ENCODE results near the gene TMA7B. TPM values are rescaled to one million over a fixed set of nuclear protein-coding genes. Genes with fewer than 3 reads are reported as not detected.

Gene TMA7B
- polyA plus RNA-seq, 5 donors, result 0.22 to 0.45 (median 0.37) TPM

DNA sequence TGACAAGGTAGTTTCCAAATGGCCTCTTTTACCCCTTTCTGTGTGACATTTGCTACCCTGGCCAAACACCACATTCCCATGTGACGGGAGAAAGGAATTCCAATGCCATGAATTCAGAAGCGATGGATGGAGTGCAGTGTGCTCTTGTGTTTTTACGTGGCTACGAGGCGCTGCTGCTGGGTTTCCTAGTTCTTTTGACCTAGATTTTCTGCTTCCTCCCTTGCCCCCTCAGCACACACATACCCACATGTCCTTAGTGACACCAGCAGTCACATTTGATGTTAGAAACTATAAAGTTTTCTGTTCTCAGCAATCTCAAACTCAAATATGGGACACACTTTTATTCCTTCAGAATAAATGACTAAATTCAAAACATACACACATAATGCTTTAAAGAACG lies 7.8 kb upstream of the TMA7B start:
- DNase-seq, result no peak

- no peak for DNase-seq
Observed at GRCh38 chr22:39953101-39953500, 7.1 kb upstream of the TMA7B start.

DNA sequence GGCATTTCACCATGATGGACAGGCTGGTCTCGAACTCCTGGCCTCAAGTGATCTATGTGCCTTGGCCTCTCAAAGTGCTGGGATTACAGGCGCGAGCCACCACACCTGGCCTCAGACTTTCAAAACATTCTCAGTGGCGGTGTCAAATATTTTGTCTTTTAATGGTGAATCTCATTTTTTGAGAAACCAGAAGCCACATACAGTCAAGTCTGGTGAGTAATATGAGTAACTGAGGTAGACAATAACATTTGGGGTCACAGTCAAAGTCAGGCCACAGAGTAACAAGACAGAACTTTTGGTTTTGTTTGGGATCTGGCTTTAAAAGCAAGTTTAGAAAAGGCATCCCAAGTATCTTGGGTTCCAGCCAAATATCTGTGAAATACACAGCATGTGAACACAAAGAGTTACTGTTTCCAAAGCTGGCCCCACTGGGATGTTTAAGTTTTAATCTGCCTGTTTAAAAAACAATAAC lies 5.6 kb upstream of the TMA7B start:
- peak; percentile 38 for DNase-seq

- DNase-seq, result no peak
Observed at GRCh38 chr22:39955675-39956074, 4.5 kb upstream of the TMA7B start.

DNA sequence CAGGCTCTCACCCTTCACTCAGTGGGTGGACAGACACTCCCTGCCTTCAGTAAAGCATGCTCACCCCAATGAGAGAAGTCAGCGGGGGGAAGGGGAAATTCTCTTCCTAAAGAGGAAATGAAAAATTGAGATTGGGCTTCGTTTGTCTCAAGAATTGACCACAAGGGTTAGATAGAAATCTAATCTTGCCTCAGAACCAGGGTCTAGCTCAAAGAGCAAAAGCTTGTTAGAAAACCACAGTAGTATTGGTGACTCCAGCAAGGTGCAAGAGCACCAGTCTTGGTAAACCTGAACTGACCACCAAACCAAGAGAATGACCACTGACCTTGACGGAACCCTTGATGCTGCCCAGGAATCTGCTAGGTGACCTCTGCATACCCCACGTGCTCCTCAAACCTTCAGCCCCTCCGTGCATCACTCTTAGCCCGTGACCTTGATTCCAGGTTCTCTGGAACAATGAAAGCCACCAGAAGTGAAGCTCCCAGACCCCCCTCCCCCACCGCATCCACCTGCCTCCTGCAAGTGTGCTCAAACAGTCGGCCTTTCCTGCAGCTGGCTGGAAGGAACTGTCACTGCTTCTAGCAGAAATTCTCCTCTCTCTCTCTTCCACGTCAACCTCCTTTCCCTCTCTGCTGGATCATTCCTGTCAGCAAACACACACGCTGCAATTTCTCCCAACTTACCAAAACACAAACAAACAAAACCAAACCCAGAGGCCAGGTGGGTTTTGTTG lies 3.1 kb upstream of the TMA7B start:
- no peak for DNase-seq

DNA sequence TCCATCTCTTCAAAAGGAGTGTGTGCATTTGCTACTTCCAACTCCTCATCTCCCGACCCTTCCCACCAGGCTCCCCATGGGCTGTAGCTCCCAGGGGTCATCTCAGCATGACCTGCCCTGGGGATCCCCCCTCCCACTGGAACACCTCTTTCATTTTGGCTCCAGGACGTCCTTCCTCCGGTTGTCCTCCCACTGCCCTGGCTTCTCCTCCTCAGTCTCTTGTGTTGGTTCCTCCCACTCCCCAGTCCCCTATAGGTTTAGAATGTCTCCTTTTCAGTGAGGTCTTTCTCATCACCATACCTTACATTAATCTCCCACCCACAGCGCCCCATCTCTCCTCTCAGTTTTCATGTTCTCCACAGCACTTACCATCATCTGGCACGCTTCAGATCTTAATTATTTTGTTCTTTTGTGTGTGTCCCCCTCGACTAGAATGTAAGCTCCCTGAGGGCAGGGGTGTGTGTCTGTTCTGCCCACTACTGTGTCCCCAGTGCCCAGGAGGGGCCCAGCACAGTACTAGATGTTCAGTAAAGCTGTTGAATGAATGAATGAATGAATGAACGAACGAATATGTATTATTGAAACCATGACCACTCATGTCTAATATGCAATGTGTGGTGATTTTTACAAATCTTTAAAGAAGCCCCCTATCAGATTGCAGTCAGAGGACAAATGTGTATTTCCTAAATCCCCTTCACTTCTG lies 2.0 kb upstream of the TMA7B start:
- DNase-seq, result no peak

GRCh38 chr22:39958949-39959639 lies 1.1 kb upstream of the TMA7B start:
- DNase-seq, result no peak

GRCh38 chr22:39960791-39961746 lies 872 bp downstream of the TMA7B start:
- no peak for DNase-seq

GRCh38 chr22:39962071-39962470 lies 1.9 kb downstream of the TMA7B start:
- DNase-seq, result no peak

- DNase-seq, result no peak
Observed at GRCh38 chr22:39965748-39966147, 5.6 kb downstream of the TMA7B start.

DNA sequence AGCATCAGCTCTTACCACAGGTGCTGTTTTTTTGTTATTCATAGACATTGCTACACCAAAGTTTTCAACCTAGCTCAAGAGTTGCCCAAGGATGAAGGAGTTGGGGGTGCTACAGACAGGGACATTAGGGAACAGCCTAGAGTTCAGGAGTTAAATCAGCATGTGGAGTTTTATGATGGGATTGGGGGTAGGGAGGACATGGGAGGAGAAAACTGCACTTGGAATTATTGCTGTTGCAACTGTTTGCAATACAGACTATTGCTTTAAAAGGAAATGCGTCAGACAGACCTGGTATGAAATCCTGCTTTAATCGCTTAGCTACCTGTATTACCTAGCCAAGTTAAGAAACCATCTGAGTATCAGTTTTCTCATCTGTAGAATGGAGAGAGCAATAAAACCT lies 6.3 kb downstream of the TMA7B start:
- no peak for DNase-seq

GRCh38 chr22:39967103-39967829 lies 7.1 kb downstream of the TMA7B start:
- no peak for DNase-seq

GRCh38 chr22:39967996-39968972 lies 8.1 kb downstream of the TMA7B start:
- DNase-seq, result no peak

DNA sequence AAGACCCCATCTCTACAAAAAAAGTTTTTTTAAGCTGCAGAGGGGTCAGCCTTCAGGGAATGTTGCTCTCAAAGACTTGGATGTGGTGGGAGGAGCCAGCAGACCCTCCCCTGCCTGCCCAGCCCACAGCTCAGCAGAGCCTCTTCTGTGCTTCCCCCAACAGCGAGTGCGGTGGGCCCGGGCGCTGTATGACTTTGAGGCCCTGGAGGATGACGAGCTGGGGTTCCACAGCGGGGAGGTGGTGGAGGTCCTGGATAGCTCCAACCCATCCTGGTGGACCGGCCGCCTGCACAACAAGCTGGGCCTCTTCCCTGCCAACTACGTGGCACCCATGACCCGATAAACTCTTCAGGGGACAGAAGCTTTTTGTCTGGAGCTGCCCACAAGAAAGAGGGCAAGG lies 10.5 kb downstream of the TMA7B start:
- no peak for DNase-seq

DNA sequence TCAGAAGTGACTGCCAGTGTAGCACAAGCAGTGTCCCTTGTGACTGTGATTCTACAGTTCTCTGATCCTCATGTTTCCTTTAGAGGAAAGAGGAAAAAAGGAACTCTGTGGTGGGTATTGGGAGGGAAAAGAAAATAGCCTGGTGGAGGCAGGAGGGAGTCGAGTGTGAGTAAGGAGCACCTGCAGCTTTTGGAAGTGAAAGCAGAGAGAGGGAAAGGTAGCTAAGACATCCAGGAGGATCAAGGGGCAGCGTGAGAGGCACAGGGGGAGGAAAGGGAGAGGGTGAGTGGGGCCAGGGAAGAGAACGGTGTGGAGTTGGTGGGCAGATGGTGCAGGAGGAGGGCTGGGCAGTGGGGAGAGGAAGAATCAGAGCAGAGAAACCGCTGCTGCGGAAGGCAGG lies 12.4 kb downstream of the TMA7B start:
- no peak for DNase-seq

DNA sequence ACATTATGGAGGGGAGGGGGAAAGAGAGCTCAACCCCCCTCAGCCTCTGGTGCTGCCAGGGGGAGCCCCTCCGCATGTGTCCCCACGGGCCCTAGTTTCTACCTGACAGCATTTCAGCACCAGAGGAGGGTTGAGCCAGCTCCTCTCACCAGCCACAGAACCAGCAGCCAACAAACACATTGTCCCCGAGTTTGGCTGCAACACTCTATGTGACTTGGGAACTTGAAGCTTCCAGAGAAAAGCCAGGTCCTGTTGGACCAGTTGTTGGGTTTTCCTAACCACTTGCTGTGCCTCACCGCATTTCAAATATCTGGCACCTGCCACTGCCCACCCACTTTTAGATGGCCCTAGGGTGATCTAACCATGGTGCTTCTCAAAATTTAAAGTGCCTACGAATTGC lies 13.5 kb downstream of the TMA7B start:
- DNase-seq, result no peak

GRCh38 chr22:39974065-39974464 lies 13.9 kb downstream of the TMA7B start:
- DNase-seq, result no peak

DNA sequence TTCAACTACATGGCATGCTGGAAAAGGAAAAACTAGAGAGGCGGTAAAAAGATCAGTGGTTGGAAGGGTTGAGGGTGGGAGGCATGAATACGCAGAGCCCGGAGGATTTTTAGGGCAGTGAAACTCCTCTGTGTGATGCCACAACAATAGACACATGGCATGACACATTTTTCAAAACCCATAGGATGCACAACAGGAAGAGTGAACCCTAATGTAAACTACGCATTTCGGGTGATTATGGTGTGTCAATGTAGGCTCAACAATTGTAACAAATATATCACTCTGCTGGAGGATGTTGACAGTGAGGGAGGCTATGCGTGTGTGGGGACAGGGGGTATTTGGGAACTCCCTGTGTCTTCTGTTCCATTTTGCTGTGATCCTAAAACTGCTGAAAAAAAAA lies 18.9 kb downstream of the TMA7B start:
- no peak for DNase-seq

- no peak for DNase-seq
Observed at GRCh38 chr22:39979458-39979857, 19.3 kb downstream of the TMA7B start.

DNA sequence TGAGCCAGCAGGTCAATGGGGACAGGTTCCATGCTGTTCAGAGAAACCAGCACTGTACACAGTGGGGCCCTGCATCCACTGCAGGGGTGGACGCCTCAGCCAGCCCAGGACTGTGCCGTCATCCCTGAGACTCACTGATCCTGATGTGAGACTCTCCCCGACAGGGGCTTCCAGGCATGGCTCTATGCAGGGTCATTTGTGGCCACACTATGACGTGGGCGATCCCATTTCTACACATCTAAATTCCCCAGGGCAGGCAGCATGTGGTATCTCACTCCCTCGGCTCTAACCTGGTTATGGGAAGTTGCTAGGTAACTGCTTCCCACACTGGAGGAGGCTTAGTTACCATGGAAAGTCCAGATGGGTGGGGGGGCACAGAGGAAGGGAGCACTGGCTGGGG lies 20.4 kb downstream of the TMA7B start:
- no peak for DNase-seq
